PC-3 (cell line): Measurements from ENCODE around the gene SKIC8. TPM values are rescaled to one million over a fixed set of nuclear protein-coding genes. Genes with fewer than 3 reads are reported as not detected.

Experiments
- ATAC-seq: fragments of 200-7000 bp; cut with Tn5 transposase; 2 replicates; pipeline ENCODE4 v1.9.1; 2020; ENCODE audit warnings: mild to moderate bottlenecking, moderate library complexity
- BruUV-seq: library from RNA; stranded (reverse); fragments of 400-500 nt; replicated peaks from 2 replicates; lab custom pipeline; 2021; lab: Mats Ljungman, UMichigan
- CTCF ChIA-PET: fragments of 300-600 bp; sonication (Branson Sonifier 250); formaldehyde crosslinking; loops from one replicate; lab custom pipeline; 2022; ENCODE audit warnings: antibody characterized with exemption; lab: Charles Lee
- POLR2A ChIA-PET: fragments of 300-600 bp; sonication (Branson Sonifier 250); formaldehyde crosslinking; loops from one replicate; lab custom pipeline; 2022; ENCODE audit warnings: antibody characterized with exemption; ENCODE audit not compliant: unreplicated experiment; lab: Charles Lee
- DNase-seq: peaks from one replicate; pipeline ENCODE4 v3.0.0-alpha.2; 2015
- H2AFZ ChIP-seq: fragments of 300-600 bp; sonication (generic); 2 replicates; pipeline ENCODE4 v1.6.0; 2016; ENCODE audit warnings: antibody characterized with exemption, low read length
- H3F3A ChIP-seq: fragments of 300-600 bp; sonication (generic); one replicate; pipeline ENCODE4 v1.6.0; 2017; ENCODE audit warnings: antibody characterized with exemption, low read length, control low read depth, mild to moderate bottlenecking; ENCODE audit not compliant: unreplicated experiment
- H3K27ac ChIP-seq: fragments of 300-600 bp; sonication (generic); 2 replicates; pipeline ENCODE4 v1.5.1; 2016; ENCODE audit warnings: mild to moderate bottlenecking, low read length
- H3K27me3 ChIP-seq: fragments of 300-600 bp; sonication (generic); 2 replicates; pipeline ENCODE4 v1.6.1; 2016; ENCODE audit warnings: low read length, mixed read lengths
- H3K36me3 ChIP-seq: fragments of 300-600 bp; sonication (generic); 2 replicates; pipeline ENCODE4 v1.6.1; 2016; ENCODE audit warnings: low read depth, mixed run types, low read length, mixed read lengths
- H3K4me1 ChIP-seq: fragments of 300-600 bp; sonication (generic); 2 replicates; pipeline ENCODE4 v1.5.1; 2016; ENCODE audit warnings: low read length; ENCODE audit not compliant: insufficient read depth
- H3K4me2 ChIP-seq: fragments of 300-600 bp; sonication (generic); 2 replicates; pipeline ENCODE4 v1.6.0; 2016; ENCODE audit warnings: low read length
- H3K4me3 ChIP-seq: fragments of 300-600 bp; sonication (generic); 2 replicates; pipeline ENCODE4 v1.5.1; 2016; ENCODE audit warnings: mild to moderate bottlenecking, low read length, mixed read lengths
- H3K79me2 ChIP-seq: fragments of 300-600 bp; sonication (generic); 2 replicates; pipeline ENCODE4 v1.6.1; 2017; ENCODE audit warnings: low read length, mixed read lengths
- H3K9ac ChIP-seq: fragments of 300-600 bp; sonication (generic); 2 replicates; pipeline ENCODE4 v1.6.0; 2016; ENCODE audit warnings: mild to moderate bottlenecking, low read length
- H3K9me2 ChIP-seq: fragments of 300-600 bp; sonication (generic); replicated peaks from 2 replicates; pipeline ENCODE4 v1.6.1; 2016; ENCODE audit warnings: mixed run types, low read length, mixed read lengths
- H3K9me3 ChIP-seq: fragments of 300-600 bp; sonication (generic); 2 replicates; pipeline ENCODE4 v1.6.1; 2016; ENCODE audit warnings: low read length, mixed read lengths
- H4K20me1 ChIP-seq: fragments of 300-600 bp; sonication (generic); 2 replicates; pipeline ENCODE4 v1.6.1; 2016; ENCODE audit warnings: low read length, mixed read lengths
- CTCF ChIP-seq: fragments of 300-600 bp; sonication (generic); conservative IDR thresholded peaks from 2 replicates; pipeline ENCODE4 v1.5.1; 2017; ENCODE audit warnings: antibody characterized with exemption, low read depth, mild to moderate bottlenecking, low read length
- EZH2 ChIP-seq: fragments of 300-600 bp; sonication (generic); IDR thresholded peaks from one replicate; pipeline ENCODE4 v1.6.1; 2017; ENCODE audit warnings: antibody characterized with exemption, mild to moderate bottlenecking, low read length; ENCODE audit not compliant: unreplicated experiment
- EZH2phosphoT487 ChIP-seq: fragments of 300-600 bp; sonication (generic); IDR thresholded peaks from 2 replicates; pipeline ENCODE4 v1.6.1; 2018; ENCODE audit warnings: mild to moderate bottlenecking, antibody characterized with exemption, low read length, borderline replicate concordance
- intact Hi-C: fragments of 100-400 bp; cut with micrococcal nuclease; formaldehyde crosslinking; loops from 2 replicates; pipeline ENCODE4 v1.9.0; 2023
- total RNA-seq: library from RNA; depleted of rRNA; stranded (reverse); fragments of >200 nt; gene quantifications from 2 replicates; pipeline ENCODE4 v1.2.3, GENCODE V29; 2014

Gene SKIC8
- total RNA-seq, 1 experiment from 2014 or later: 56.1 TPM

DNA sequence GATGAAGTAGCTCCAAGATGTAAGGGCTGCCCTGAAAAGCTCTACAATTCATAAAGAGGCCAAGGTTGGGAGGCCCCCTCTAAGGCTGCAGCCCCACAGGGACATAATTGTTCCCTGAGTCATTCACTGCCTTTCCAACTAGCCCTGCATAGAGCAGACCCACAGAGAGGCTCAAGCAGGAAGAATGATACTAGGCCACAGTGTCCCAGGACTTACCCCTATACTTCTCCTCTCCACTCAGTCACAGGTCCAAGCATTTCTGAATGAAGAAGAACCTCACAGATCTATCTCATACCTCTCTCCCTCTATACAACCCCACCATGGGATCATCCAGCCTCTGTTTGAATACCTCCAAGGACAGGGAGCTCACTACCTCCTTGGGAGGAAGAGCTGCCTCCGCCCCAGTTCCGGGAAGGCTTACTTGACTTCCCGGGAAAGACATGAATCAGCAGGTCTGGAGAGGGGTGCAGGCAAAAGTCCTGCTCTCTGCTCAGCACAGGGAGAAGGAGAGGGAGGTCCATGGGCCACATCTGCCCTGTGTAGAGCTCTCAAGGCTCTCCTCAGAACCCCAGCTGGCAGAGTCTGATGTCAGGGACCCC lies 6.9 kb upstream of the SKIC8 start:
- no peak overlapping the region for H2AFZ ChIP-seq
- POLR2A ChIA-PET: no interaction called here
- H3K4me3 ChIP-seq: no peak overlapping the region
- no peaks in the 10 kb centered on the region for H3F3A ChIP-seq
- no peak overlapping the region; the same call in 1 of the 2 replicates for H3K4me2 ChIP-seq
- no TSS peak for BruUV-seq
- ATAC-seq: peak; percentile 35; the same call in 1 of the 2 replicates
- H3K27ac ChIP-seq: no peak overlapping the region
- peak; percentile 33 for DNase-seq
- no peaks in the 10 kb centered on the region for H3K9me3 ChIP-seq
- H3K9me2 ChIP-seq: no peaks in the 10 kb centered on the region
- H4K20me1 ChIP-seq: no peaks in the 10 kb centered on the region
- TF ChIP-seq EZH2phosphoT487 (no peak), CTCF (no peak), EZH2 (no peak)
- H3K36me3 ChIP-seq: no peaks in the 10 kb centered on the region
- H3K9ac ChIP-seq: no peak overlapping the region
- no peaks in the 10 kb centered on the region for H3K27me3 ChIP-seq
- H3K4me1 ChIP-seq: peaks cover 18% of the 10 kb centered on the region
- CTCF ChIA-PET: no interaction called here
- intact Hi-C loops: no loop called here
- no peaks in the 10 kb centered on the region for H3K79me2 ChIP-seq

GRCh38 chr15:78304216-78305066 lies 5.0 kb upstream of the SKIC8 start:
- no peaks in the 10 kb centered on the region for H3F3A ChIP-seq
- no peaks in the 10 kb centered on the region for H3K9me2 ChIP-seq
- no peaks in the 10 kb centered on the region for H4K20me1 ChIP-seq
- no peak overlapping the region for H2AFZ ChIP-seq
- TF ChIP-seq CTCF (no peak), EZH2 (no peak), EZH2phosphoT487 (no peak)
- no peaks in the 10 kb centered on the region for H3K36me3 ChIP-seq
- H3K27me3 ChIP-seq: no peaks in the 10 kb centered on the region
- no peaks in the 10 kb centered on the region for H3K79me2 ChIP-seq
- H3K9me3 ChIP-seq: no peaks in the 10 kb centered on the region
- ATAC-seq (no peak), DNase-seq (no peak)
- H3K4me2 ChIP-seq: no peak overlapping the region
- BruUV-seq: no TSS peak
- intact Hi-C loops: no loop called here
- no peak overlapping the region for H3K4me3 ChIP-seq
- POLR2A ChIA-PET: no interaction called here
- no peak overlapping the region for H3K27ac ChIP-seq
- no peak overlapping the region for H3K9ac ChIP-seq
- CTCF ChIA-PET: no interaction called here
- peaks cover 24% of the 10 kb centered on the region for H3K4me1 ChIP-seq
